Measurements from ENCODE around the gene CORO2B. TPM values are rescaled to one million over a fixed set of nuclear protein-coding genes. Genes with fewer than 3 reads are reported as not detected.
A peak's percentile ranks its signal among the peaks of the same experiment; 100 is the strongest.

CORO2B gene
- total RNA-seq, 1 experiment from 2014 or later = 2.5 TPM

- DNase-seq (ENCODE audit: low read depth) = no peak
Measured at GRCh38 chr15:68697711-68698690, 119.2 kb downstream of the CORO2B start.

- no peak for DNase-seq (ENCODE audit: low read depth)
Measured at GRCh38 chr15:68698708-68699107, 119.9 kb downstream of the CORO2B start.

- no peak for DNase-seq (ENCODE audit: low read depth)
Measured at GRCh38 chr15:68699124-68699880, 120.5 kb downstream of the CORO2B start.

DNA sequence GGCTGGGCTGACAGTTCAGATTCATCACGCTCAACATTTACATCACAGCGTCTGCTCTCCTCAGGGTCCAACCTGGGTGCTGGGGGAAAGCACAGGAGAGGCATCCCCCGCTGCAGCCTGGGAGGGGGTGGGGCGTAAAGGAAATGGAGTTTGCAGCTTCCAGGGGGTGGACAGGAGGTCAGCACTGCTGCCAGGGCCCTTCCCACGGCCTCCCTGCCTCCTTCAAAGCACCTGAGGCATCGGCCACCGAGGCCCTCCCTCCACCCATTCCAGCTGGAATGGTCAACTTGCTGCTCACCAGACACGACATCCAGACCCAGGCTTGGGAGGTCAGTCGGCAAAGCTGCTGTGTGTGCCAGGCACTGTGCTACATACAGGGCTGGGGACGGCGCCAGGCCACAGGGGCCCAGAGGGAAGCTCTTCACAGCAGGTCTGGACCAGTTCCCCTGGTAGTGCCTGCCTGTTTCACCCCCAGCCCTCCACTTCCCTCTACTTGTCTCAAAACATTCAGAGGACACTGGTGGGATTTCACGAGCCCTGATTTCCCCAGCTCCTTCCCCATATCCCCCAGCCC lies 121.2 kb downstream of the CORO2B start:
- DNase-seq (ENCODE audit: low read depth) = no peak

DNA sequence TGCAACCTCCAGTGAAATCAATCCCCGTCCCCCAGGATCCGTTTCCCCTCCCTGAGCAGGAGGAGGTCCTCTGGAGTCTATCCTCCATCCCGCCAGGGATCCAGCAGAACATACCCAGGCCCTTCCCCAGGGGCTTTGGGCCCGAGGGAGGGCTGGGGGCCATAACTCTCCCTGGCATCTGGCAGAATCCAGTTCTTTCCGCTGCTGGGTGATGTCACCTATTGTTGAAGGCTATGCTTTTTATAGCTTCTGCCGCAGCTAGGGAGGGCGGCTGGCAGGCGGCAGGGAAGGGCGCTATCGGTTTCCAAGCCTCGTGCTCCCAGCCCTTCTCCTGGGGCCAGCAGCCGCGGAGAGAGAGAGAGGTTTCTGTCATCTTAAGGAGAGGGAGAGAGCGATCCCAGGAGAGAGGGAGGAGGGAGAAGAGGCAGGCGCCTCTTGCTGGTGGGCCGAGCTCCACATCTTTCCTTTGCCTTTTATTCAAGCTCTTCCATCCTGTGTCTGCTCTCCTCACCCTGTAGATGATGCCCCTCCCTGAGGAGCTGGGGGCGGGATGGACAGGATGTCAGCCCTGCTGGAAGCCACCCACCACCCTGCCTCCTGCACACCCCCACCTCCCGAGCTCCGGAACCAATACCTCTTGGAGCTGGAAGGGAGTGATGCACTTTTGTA lies 121.8 kb downstream of the CORO2B start:
- DNase-seq (ENCODE audit: low read depth) = peak; percentile 28

- no peak for DNase-seq (ENCODE audit: low read depth)
Measured at GRCh38 chr15:68701886-68702285, 123.1 kb downstream of the CORO2B start.

GRCh38 chr15:68704496-68705021 lies 125.8 kb downstream of the CORO2B start:
- DNase-seq (ENCODE audit: low read depth) = no peak

DNA sequence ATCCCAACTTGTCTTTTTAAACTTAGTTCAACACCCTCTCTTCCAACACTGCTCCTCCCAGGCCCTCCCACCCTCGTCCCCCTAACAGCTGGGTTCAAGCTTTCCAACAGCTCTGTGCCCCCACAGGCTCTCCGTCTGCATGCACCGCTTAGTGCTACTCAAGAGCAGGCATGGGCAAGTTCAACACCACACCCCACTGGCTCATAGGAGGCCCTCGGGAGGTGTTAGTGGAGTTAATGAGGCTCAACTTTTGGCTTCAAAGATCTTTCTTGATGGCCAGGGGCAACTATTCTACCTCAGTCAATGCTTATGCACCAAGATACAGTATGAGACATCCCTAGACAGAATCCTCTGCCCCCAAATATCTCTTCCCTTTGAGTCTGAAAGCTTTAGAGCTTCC lies 127.5 kb downstream of the CORO2B start:
- DNase-seq (ENCODE audit: low read depth) = no peak

GRCh38 chr15:68706931-68707330 lies 128.1 kb downstream of the CORO2B start:
- no peak for DNase-seq (ENCODE audit: low read depth)

DNA sequence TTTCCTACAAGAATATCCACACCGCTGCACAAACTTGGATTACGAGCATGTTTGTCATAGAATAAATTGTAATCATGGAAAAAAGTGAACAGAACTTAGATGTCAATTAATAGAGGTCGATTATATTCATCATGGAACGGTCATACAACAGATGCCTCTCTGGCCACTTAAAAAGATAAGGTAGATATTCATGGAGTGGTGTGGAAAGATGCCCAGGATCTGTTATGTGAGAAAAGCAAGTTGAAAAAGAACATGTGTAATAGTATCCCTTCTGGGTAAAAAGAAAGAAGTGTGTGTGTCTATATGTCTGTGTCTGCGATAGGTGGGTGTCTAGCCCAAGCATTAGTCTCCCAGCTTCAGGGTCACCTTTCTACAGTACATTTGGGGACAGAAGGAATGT lies 128.6 kb downstream of the CORO2B start:
- DNase-seq (ENCODE audit: low read depth) = no peak

DNA sequence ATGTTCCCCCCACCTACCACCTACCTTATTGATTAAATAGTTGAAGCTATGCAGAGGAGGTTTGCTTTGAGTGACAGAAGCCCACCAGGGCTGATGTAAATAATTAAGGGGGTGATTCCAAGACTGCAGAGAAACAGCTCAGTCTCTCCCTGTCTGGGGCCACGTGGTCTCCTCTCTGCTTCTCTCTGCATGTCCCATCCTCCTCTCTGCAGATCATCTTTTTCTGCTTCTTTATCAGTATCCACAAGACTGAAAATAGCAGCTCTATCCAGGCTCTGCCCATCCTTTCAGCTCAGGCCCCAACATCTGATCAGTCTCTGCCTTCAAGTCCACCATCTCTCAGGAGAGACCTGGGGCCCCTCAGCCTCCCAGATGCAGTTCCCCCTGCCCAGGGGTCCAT lies 131.1 kb downstream of the CORO2B start:
- no peak for DNase-seq (ENCODE audit: low read depth)

DNA sequence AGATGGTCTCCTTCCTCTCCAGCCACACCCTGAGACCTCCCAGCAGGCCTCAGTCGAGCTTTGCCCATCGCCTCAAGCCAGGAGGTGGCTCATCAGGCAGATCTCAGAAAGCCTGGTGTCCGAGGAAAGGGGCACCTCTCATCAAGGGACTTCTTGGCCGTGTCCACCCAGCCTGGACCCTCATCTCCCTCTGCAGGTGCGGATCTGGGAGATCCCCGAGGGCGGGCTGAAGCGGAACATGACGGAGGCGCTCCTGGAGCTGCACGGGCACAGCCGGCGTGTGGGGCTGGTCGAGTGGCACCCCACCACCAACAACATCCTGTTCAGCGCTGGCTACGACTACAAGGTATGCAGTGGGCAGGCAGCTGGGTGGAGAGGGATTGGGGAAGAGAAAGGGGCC lies 131.7 kb downstream of the CORO2B start:
- no peak for DNase-seq (ENCODE audit: low read depth)

- DNase-seq (ENCODE audit: low read depth) = no peak
Measured at GRCh38 chr15:68711406-68711805, 132.6 kb downstream of the CORO2B start.

- DNase-seq (ENCODE audit: low read depth) = no peak
Measured at GRCh38 chr15:68712886-68713285, 134.1 kb downstream of the CORO2B start.

DNA sequence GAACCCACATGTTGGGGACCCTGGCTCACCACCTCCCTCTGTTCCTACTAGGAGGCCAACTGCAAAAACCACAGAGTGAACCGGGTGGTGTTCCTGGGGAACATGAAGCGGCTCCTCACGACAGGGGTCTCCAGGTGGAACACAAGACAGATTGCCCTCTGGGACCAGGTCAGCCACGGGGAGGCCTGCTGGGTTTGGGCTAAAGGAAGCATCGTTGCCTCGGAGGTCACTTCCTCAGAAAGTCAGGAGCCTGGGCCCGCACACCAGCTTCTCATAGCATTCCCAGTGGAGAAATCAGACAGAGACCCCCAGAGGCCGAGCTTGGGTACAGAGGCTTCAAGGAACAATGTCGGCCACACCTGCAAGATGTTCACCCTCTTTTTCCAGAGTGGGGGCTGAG lies 135.1 kb downstream of the CORO2B start:
- DNase-seq (ENCODE audit: low read depth) = no peak

- DNase-seq (ENCODE audit: low read depth) = no peak
Measured at GRCh38 chr15:68715111-68715510, 136.3 kb downstream of the CORO2B start.

DNA sequence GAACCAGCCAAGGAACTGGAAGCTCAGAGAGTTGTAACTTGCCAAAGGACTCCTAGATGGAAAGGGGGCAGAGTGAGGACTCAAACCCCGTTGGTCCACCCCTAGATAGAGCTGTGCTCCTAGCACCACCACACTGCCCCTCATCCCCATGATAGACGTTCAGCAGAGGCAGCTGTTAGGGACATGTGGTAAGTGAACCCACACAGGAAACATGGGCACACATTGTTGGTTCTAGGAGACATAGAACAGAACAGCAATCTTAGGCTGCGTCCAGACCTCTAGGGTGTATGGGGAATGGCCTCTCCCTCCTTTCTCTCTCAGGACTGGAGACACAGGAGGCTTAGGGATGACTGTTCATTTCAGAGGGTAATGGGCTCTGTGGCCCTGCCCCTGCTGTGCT lies 139.2 kb downstream of the CORO2B start:
- no peak for DNase-seq (ENCODE audit: low read depth)

GRCh38 chr15:68718468-68718867 lies 139.7 kb downstream of the CORO2B start:
- DNase-seq (ENCODE audit: low read depth) = no peak

- DNase-seq (ENCODE audit: low read depth) = no peak
Measured at GRCh38 chr15:68719051-68719450, 140.3 kb downstream of the CORO2B start.

DNA sequence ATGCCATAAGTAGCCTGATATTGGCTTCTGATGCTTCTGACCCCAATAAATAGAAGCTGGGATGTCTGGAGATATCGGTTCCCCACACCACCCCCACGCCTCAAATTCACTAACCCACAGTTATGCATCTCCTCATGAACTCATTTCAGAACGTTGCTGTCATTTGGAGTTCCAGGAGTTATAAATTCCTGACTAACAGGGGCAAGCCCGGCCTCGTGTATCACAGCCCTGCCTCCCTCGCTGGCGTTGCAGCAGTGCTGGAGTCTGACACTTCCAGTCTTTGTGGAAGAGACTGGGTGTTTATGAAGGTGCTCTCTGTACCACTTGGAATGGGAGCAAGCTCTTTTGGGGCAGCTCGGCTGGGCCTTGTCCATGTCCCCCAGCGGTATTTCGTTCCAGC lies 140.9 kb downstream of the CORO2B start:
- no peak for DNase-seq (ENCODE audit: low read depth)

- DNase-seq (ENCODE audit: low read depth) = no peak
Measured at GRCh38 chr15:68721886-68722285, 143.1 kb downstream of the CORO2B start.

DNA sequence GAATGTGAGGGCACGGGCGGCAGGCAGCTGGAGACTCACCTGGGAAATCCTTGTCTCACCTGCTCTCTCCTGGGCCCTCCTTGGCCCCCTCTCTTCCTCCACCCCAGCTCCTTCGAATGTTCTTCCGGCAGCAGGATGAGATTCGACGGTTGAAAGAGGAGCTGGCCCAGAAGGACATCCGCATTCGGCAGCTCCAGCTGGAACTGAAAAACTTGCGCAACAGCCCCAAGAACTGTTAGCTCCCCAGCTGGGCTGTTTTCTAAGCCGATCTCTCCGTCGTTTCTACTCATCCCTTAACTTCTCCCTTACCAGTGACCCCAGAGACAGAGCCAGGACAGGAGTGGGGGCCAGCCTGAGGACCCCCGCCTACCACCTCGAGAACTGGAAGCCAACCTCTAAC lies 146.9 kb downstream of the CORO2B start:
- DNase-seq (ENCODE audit: low read depth) = no peak

Measured in Daoy (cell line).